Colonic mucosa (tissue), 4 donors: ENCODE data around the gene TP53. TPM values are rescaled to one million over a fixed set of nuclear protein-coding genes. Genes with fewer than 3 reads are reported as not detected.

Experiments
- DNase-seq: peaks from one replicate; pipeline ENCODE4 v3.0.0-alpha.2; 2020
- H3K27ac ChIP-seq: fragments of 200-600 bp; one replicate; pipeline ENCODE4 v1.8.0; 2021
- H3K27me3 ChIP-seq: fragments of 200-600 bp; one replicate; pipeline ENCODE4 v1.8.0; 2021
- H3K36me3 ChIP-seq: fragments of 200-600 bp; one replicate; pipeline ENCODE4 v1.8.0; 2021
- H3K4me1 ChIP-seq: fragments of 200-600 bp; one replicate; pipeline ENCODE4 v1.8.0; 2021; ENCODE audit warnings: mild to moderate bottlenecking
- H3K4me3 ChIP-seq: fragments of 200-600 bp; one replicate; pipeline ENCODE4 v1.8.0; 2021
- H3K9ac ChIP-seq, 2 donors: one replicate each; pipeline ENCODE4 v1.7.0; 2013; ENCODE audit warnings: control low read depth in 2 of 2, low read depth in 2 of 2, low read length in 2 of 2
- H3K9me3 ChIP-seq: fragments of 200-600 bp; one replicate; pipeline ENCODE4 v1.8.0; 2021
- intact Hi-C: fragments of 100-400 bp; cut with DNase I; formaldehyde crosslinking; loops from one replicate; pipeline ENCODE4 v1.14.1; 2022
- total RNA-seq, 2 donors: library from RNA; stranded (reverse); fragmentation: NEBNext Ultra II Directional in 1 of 2; extraction: Animal tissue kit (Norgen Biotek cat#: 25700) in 1 of 2; gene quantifications; one replicate each; pipeline ENCODE4 v1.2.1, GENCODE V29; 2021
- TF ChIP-seq, protein P1 (sequence below): fragments of 200-600 bp; IDR thresholded peaks from one replicate; pipeline ENCODE4 v1.8.0; 2022; ENCODE audit warnings: antibody characterized with exemption, mild to moderate bottlenecking
- donor health status: healthy.
- donor health status: DM: no; HTN: no; CAD: no.
- donor health status: DM: no; HTN: no; CAD: no.

TP53 gene
- total RNA-seq, 2 donors from 2014 or later = 64.3 to 90.0 TPM

DNA sequence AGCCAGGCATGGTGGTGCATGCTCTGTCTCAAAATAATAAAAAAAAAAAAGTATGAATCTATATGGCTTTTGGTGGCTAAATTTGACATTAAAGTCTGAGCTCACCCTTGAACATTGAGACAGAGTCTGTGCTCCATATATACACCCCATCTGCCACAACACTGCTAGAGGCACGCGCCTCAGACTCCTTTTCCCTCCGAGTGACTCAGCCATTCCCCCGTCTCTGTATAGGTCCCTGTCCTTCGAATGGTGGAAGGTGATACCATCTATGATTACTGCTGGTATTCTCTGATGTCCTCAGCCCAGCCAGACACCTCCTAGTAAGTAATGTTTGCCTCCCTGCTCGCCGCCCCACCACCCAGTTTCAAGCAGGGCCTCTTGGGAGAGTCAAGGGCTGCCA is 13.2 kb upstream of the TP53 start:
- H3K27me3 ChIP-seq = peaks cover 13% of the 10 kb centered on the region
- no peaks in the 10 kb centered on the region for H3K9me3 ChIP-seq
- TF ChIP-seq, protein P1, sequence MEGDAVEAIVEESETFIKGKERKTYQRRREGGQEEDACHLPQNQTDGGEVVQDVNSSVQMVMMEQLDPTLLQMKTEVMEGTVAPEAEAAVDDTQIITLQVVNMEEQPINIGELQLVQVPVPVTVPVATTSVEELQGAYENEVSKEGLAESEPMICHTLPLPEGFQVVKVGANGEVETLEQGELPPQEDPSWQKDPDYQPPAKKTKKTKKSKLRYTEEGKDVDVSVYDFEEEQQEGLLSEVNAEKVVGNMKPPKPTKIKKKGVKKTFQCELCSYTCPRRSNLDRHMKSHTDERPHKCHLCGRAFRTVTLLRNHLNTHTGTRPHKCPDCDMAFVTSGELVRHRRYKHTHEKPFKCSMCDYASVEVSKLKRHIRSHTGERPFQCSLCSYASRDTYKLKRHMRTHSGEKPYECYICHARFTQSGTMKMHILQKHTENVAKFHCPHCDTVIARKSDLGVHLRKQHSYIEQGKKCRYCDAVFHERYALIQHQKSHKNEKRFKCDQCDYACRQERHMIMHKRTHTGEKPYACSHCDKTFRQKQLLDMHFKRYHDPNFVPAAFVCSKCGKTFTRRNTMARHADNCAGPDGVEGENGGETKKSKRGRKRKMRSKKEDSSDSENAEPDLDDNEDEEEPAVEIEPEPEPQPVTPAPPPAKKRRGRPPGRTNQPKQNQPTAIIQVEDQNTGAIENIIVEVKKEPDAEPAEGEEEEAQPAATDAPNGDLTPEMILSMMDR = no peak
- no peaks in the 10 kb centered on the region for H3K36me3 ChIP-seq
- H3K4me3 ChIP-seq = no peak overlapping the region
- H3K27ac ChIP-seq = no peak overlapping the region
- no peak overlapping the region for H3K9ac ChIP-seq
- no peaks in the 10 kb centered on the region for H3K4me1 ChIP-seq
- no peak for DNase-seq
- intact Hi-C loops = no loop called here

DNA sequence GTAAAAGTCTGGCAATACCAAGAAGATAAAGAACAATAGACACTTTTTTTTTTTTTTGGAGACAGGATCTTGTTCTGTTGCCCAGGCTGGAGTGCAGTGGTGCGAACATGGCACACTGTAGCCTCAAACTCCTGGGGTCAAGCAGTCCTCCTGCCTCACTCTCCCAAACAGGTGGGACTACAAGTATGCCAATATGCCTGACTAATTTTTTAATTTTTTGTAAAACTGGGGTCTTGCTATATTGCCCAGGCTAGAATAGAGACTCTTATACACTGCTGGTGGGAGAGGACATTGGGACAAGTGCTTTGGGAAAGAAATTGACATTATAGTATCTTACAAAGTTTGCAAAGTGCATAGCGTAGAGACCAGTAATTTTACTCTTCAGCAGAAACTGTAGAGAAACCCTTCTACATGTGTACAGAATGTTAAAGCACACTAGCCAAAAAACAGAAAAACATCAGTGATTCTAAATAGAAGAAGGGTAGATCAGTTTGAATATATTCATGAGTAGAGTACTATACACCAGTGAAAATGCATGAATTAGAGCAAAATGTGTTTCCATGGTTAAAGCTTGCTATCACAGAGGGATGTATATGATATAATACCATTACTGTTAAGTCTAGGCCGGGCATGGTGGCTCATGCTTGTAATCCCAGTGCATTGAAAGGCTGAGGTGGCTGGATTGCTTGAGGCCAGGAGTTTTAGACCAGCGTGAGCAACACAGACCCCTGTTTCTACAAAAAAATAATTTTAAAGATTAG is 10.7 kb upstream of the TP53 start:
- DNase-seq = no peak
- TF ChIP-seq, protein P1 = no peak

DNA sequence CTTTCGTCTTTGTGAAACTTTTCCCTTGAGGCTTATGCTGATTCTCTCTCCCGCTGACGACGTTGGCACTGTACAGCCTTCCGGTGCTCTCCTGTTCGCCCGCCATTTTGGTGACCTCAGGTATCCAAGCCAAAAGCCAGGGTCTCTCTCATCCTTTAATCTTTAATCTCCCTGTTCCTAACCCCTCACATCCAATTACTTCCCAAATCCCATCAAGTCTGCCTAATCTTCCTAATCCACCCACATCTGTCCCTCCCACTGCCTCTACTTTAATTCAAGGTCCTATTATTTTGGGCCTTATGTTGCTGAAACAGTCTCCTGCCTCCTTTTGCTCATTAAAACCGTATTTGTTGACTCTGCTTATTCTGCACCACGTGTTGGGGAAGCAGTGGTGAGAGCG is 8.3 kb upstream of the TP53 start:
- Histone ChIP-seq H3K27me3 (no peaks in the 10 kb centered on the region), H3K4me1 (no peaks in the 10 kb centered on the region)

More for the DNA sequence above, 10.7 kb upstream of the TP53 start:
- H3K27me3 ChIP-seq = no peaks in the 10 kb centered on the region
- no peak overlapping the region for H3K4me3 ChIP-seq
- H3K4me1 ChIP-seq = no peaks in the 10 kb centered on the region
- no peak overlapping the region for H3K9ac ChIP-seq
- no peak overlapping the region for H3K27ac ChIP-seq
- no peaks in the 10 kb centered on the region for H3K36me3 ChIP-seq
- H3K9me3 ChIP-seq = no peaks in the 10 kb centered on the region
- intact Hi-C loops = no loop called here

DNA sequence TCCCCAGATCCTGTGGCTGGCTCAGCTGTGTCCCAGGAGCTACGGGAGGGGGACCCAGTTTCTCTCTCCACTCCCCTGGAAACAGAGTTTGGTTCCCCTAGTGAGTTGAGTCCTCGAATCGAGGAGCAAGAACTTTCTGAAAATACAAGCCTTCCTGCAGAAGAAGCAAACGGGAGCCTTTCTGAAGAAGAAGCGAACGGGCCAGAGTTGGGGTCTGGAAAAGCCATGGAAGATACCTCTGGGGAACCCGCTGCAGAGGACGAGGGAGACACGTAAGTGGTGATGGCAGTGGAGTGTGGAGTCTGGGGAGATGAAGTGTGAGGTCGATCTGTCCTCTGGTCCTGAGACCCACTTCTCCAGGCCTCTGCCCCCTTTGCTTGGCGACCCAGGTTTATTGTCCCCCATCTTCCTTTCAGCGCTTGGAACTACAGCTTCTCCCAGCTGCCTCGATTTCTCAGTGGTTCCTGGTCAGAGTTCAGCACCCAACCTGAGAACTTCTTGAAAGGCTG is 1.6 kb upstream of the TP53 start:
- intact Hi-C loops = loop anchor here (5.0 kb wide), 1 partner anchor 57 kb away; the partner anchor contains the start of gene SHBG
- Histone ChIP-seq H3K4me1 (peaks cover 11% of the 10 kb centered on the region), H3K9me3 (no peaks in the 10 kb centered on the region), H3K36me3 (no peaks in the 10 kb centered on the region), H3K27ac (peak overlapping the region; percentile 97), H3K27me3 (no peaks in the 10 kb centered on the region), H3K9ac (peak overlapping the region; percentile 82 to 100), H3K4me3 (peak overlapping the region; percentile 76)
- DNase-seq = no peak
- TF ChIP-seq, protein P1 = no peak

More for the DNA sequence above, 8.3 kb upstream of the TP53 start:
- Histone ChIP-seq H3K27ac (no peak overlapping the region), H3K9ac (no peak overlapping the region), H3K9me3 (no peaks in the 10 kb centered on the region), H3K36me3 (no peaks in the 10 kb centered on the region), H3K4me3 (no peak overlapping the region)
- DNase-seq = no peak
- TF ChIP-seq, protein P1 = no peak
- intact Hi-C loops = no loop called here

DNA sequence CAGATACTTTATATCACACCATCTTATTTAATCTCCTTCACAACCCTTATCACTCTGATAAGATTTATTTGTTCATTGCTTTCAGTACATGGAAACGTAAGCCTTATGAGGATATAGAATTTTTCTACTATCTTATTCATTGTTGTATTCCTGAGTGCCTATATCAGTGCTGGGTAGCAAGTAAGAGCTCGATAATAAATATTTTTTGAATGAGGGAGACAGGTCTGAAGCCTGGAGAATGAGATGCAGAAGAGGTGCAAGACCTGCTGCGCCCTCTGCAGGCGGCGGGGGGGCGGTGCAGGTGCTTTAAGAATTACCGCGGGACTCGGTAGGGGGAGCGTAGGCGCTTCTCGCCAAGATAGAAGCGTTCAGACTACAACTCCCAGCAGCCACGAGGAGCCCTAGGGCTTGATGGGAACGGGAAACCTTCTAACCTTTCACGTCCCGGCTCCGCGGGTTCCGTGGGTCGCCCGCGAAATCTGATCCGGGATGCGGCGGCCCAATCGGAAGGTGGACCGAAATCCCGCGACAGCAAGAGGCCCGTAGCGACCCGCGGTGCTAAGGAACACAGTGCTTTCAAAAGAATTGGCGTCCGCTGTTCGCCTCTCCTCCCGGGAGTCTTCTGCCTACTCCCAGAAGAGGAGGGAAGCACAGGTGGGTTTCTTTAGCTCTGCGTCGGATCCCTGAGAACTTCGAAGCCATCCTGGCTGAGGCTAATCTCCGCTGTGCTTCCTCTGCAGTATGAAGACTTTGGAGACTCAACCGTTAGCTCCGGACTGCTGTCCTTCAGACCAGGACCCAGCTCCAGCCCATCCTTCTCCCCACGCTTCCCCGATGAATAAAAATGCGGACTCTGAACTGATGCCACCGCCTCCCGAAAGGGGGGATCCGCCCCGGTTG is 868 bp upstream of the TP53 start, which contains the start of gene WRAP53:
Gene WRAP53 (plus strand): TSS at position 570 of the 900 bp plus-strand sequence. CDS start 172 bp downstream, at position 742.
- Histone ChIP-seq H3K4me1 (peaks cover 11% of the 10 kb centered on the region), H3K36me3 (no peaks in the 10 kb centered on the region), H3K9me3 (no peaks in the 10 kb centered on the region), H3K4me3 (peak within 1 kb of the TSS; percentile 76), H3K9ac (peak within 1 kb of the TSS; percentile 82 to 100), H3K27me3 (no peaks in the 10 kb centered on the region), H3K27ac (peak within 1 kb of the TSS; percentile 97)
- intact Hi-C loops = loop anchor here (5.0 kb wide), 1 partner anchor 56 kb away; the partner anchor contains the start of gene SHBG
- TF ChIP-seq, protein P1 = peak; percentile 100
- DNase-seq = peak; percentile 99
